Fibroblast of mammary gland (primary cell): ENCODE measurements around the gene ATXN2.
A peak's percentile ranks its signal among the peaks of the same experiment; 100 is the strongest.

Experiments
- DNase-seq: peaks from one replicate; pipeline ENCODE4 v3.0.0-alpha.2; 2010; ENCODE audit warnings: low read depth
- H3K4me3 ChIP-seq: 2 replicates; pipeline ENCODE4 v1.5.1; 2011; ENCODE audit warnings: low read depth, mild to moderate bottlenecking, low read length, moderate library complexity; ENCODE audit not compliant: control insufficient read depth
- TF ChIP-seq, protein P1 (sequence below): conservative IDR thresholded peaks from 2 replicates; pipeline ENCODE4 v1.5.1; 2011; ENCODE audit warnings: low read depth, low read length, inconsistent platforms; ENCODE audit not compliant: control insufficient read depth, insufficient read depth

ATXN2 gene

DNA sequence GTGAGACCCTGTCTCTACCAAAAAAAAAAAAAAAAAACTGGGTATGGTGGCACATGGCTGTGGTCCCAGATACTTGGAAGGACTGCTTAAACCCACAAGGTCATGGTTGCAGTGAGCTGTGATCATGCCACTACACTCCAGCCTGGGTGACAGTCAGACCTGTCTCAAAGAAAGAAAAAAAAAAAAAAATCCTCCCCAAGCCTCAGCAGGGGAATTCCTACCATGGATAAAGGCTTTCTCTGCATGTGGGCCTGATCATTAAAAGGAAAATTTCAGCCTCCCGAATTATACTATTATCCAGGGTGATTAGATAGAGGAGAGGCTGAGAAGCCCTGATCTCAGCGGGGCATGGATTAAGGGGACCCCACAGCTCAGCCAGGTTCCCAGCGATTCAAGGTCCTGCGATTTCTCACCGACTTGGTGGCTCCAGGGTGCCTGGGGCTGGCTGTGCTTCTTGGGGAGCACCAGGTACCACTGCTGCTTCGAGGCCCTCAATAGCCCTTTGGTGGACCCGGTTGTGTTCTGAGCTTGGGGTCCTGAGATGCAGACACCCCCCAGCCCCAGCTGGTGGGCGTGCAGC is 187.8 kb downstream of the ATXN2 start:
- TF ChIP-seq, protein P1, sequence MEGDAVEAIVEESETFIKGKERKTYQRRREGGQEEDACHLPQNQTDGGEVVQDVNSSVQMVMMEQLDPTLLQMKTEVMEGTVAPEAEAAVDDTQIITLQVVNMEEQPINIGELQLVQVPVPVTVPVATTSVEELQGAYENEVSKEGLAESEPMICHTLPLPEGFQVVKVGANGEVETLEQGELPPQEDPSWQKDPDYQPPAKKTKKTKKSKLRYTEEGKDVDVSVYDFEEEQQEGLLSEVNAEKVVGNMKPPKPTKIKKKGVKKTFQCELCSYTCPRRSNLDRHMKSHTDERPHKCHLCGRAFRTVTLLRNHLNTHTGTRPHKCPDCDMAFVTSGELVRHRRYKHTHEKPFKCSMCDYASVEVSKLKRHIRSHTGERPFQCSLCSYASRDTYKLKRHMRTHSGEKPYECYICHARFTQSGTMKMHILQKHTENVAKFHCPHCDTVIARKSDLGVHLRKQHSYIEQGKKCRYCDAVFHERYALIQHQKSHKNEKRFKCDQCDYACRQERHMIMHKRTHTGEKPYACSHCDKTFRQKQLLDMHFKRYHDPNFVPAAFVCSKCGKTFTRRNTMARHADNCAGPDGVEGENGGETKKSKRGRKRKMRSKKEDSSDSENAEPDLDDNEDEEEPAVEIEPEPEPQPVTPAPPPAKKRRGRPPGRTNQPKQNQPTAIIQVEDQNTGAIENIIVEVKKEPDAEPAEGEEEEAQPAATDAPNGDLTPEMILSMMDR: no peak
- no peak for DNase-seq
- no peak overlapping the region for H3K4me3 ChIP-seq

DNA sequence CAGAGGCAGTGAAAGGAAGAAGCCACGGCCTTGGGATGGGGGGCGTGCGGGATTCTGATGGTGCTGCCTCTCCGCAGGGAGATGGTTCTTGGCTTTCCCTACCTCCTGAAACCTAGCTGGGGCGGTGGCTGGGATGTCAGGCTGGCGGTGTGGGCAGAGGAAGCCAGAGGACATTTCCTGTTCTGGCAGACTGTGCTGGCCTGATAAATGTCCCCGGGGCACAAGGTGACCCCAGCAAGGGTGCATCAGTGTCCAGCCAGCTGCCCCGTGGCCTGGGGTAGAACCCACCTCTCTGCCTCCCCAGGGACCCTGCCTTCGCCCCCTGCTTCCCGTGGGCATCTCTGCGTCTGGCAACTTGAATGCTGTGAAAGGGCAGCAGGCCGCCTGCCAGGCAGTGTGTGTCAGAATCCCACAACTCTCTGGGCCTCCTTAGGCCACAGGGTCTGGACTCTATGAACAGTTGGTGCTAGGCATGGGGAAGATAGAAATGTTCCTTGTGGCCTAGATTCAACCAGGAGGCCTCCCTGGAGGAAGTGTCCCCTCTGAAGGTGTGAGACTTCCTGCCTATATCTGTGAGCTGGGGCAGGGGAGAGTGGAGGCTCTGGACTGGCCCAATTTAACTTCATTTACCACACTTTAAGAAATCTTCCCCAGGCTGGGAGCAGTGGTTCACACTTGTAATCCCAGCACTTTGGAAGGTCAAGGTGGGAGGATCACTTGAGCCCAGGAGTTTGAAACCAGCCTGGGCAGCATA is 188.5 kb downstream of the ATXN2 start:
- DNase-seq: peak; percentile 58
- no peak overlapping the region for H3K4me3 ChIP-seq
- TF ChIP-seq, protein P1: no peak

DNA sequence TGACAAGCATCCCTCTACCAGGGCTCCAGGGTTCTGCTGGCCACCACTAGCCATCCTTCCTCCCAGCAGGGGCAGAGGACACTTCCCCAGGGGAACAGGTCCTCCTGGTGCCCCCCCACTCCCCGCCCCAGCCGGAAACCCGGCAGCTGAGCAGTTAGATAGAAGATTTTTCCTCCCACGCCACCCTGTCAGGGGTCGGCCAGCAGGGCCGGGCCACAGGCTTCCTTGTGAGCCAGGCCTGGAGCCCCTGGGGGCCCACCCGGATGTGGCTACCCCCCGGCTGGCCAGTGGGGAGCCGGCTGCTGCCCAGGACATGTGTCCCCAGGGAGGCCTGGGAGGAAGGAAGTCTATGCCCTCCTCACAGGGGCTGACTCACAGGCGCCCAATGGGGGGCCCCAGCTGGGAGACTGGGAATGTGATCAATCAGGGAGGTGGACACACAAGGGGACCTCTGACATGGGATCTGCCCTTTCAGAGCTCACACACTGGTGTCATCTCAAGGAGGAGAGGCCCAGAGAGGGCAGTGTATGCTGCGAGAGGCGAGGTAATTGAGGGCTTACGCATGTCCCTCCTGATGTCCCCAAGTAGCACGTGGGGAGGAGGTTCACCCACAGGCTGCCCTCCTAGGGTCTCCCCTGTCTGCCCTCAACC is 189.2 kb downstream of the ATXN2 start:
- TF ChIP-seq, protein P1: no peak
- peak overlapping the region; percentile 19 for H3K4me3 ChIP-seq
- DNase-seq: peak; percentile 79

- TF ChIP-seq, protein P1: no peak
- peak; percentile 46 for DNase-seq
- H3K4me3 ChIP-seq: peak overlapping the region; percentile 28
Observed at GRCh38 chr12:111409403-111409779, 189.7 kb downstream of the ATXN2 start.

DNA sequence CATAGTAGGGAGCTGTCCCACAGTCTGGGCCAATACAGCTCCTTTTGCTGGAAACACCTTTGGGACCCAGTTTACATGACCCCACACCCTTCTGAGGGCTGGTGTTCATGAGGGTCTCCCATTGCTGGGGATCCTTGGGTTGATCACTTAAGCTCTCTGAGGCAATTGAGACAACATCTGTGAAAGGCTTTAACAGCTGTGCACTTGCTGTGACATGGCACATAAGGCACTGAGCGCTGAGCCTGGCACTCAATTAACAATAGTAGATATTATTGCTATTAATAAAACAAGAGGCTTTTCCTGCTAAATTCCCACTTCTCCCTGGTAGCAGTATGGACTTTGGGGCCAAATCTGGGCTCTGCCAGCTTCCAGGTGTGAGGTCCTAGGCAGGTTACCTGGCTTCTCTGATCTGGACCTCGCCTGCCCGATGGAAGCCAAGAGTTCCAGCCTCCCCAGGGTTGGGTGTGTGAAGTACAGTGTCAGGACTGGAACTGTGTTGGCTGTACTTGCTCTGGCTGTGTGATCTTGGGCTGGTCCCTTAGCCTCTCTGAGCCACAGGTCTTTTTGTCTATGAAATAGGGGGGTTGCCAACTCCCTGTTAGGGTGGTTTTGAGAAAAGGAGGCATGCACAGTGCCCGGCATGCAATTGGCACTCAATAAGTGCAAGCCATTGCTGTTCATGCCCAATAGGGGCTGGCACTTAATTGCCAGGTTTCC is 190.3 kb downstream of the ATXN2 start:
- DNase-seq: no peak
- peak overlapping the region; percentile 28 for H3K4me3 ChIP-seq
- TF ChIP-seq, protein P1: no peak

DNA sequence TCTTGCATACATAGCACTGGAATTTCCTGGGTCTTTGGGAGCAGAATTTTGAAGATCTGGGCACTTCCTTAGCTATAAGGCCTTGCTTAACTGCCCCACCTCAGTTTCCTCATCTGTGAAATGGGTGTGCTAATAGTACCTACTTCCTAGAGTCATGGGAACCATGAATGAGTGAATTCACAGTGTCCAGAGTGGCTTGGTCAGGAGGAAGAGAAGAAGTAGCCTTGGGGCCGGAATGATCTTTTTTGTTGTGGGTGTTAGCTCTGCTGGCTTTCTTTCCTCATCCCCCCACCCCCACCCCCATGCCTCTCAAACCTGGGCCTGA is 191.0 kb downstream of the ATXN2 start:
- peak overlapping the region; percentile 84 for H3K4me3 ChIP-seq
- no peak for DNase-seq
- TF ChIP-seq, protein P1: no peak
